GM23248 (cell line): ENCODE data around the gene MED15. TPM values are rescaled to one million over a fixed set of nuclear protein-coding genes. Genes with fewer than 3 reads are reported as not detected.

ENCODE experiments used
- DNase-seq: peaks from one replicate; pipeline ENCODE4 v3.0.0-alpha.2; 2015
- H2AFZ ChIP-seq: fragments of 200-600 bp; sonication (generic); 2 replicates; pipeline ENCODE4 v1.6.1; 2016; ENCODE audit warnings: antibody characterized with exemption
- H3F3A ChIP-seq: fragments of 200-600 bp; sonication (generic); 2 replicates; pipeline ENCODE4 v1.6.1; 2016; ENCODE audit warnings: mild to moderate bottlenecking, antibody characterized with exemption, mixed run types; ENCODE audit not compliant: insufficient read depth
- H3K27ac ChIP-seq: fragments of 200-600 bp; sonication (generic); 2 replicates; pipeline ENCODE4 v1.5.1; 2016; ENCODE audit warnings: mild to moderate bottlenecking
- H3K27me3 ChIP-seq: fragments of 200-600 bp; sonication (generic); replicated peaks from 2 replicates; pipeline ENCODE4 v1.6.1; 2016; ENCODE audit warnings: mild to moderate bottlenecking; ENCODE audit not compliant: insufficient read depth
- H3K36me3 ChIP-seq: fragments of 200-600 bp; sonication (generic); 2 replicates; pipeline ENCODE4 v1.6.1; 2016; ENCODE audit warnings: low read depth, mild to moderate bottlenecking
- H3K4me1 ChIP-seq: fragments of 200-600 bp; sonication (generic); 2 replicates; pipeline ENCODE4 v1.6.1; 2016; ENCODE audit warnings: mild to moderate bottlenecking; ENCODE audit not compliant: insufficient read depth
- H3K4me2 ChIP-seq: fragments of 200-600 bp; sonication (generic); one replicate; pipeline ENCODE4 v1.6.1; 2016; ENCODE audit warnings: mild to moderate bottlenecking; ENCODE audit not compliant: unreplicated experiment
- H3K4me3 ChIP-seq: fragments of 200-600 bp; sonication (generic); 2 replicates; pipeline ENCODE4 v1.5.1; 2016; ENCODE audit warnings: mild to moderate bottlenecking
- H3K79me2 ChIP-seq: fragments of 200-600 bp; sonication (generic); 2 replicates; pipeline ENCODE4 v1.6.1; 2016; ENCODE audit warnings: mild to moderate bottlenecking; ENCODE audit not compliant: insufficient read depth
- H3K9ac ChIP-seq: fragments of 200-600 bp; sonication (generic); 2 replicates; pipeline ENCODE4 v1.6.1; 2016; ENCODE audit warnings: mild to moderate bottlenecking
- H3K9me2 ChIP-seq: fragments of 200-600 bp; sonication (generic); 2 replicates; pipeline ENCODE4 v1.6.1; 2016; ENCODE audit warnings: mixed run types, mild to moderate bottlenecking, moderate library complexity; ENCODE audit not compliant: insufficient read depth
- H3K9me3 ChIP-seq: fragments of 200-600 bp; sonication (generic); one replicate; pipeline ENCODE4 v1.6.1; 2017; ENCODE audit warnings: low read depth
- H4K20me1 ChIP-seq: fragments of 200-600 bp; sonication (generic); 2 replicates; pipeline ENCODE4 v1.6.0; 2016; ENCODE audit not compliant: insufficient read depth
- EZH2 ChIP-seq: fragments of 200-600 bp; sonication (generic); IDR thresholded peaks from 2 replicates; pipeline ENCODE4 v1.6.1; 2018; ENCODE audit warnings: antibody characterized with exemption, mild to moderate bottlenecking; ENCODE audit not compliant: insufficient read depth, poor library complexity, severe bottlenecking
- EZH2phosphoT487 ChIP-seq: fragments of 200-600 bp; sonication (generic); IDR thresholded peaks from 2 replicates; pipeline ENCODE4 v1.6.1; 2018; ENCODE audit warnings: antibody characterized with exemption, moderate library complexity, mild to moderate bottlenecking, low read depth; ENCODE audit not compliant: insufficient read depth
- WGBS, 2 experiments: methylation state at CpG; one replicate each; pipeline ENCODE4 v1.1.6; 2015 to 2017; ENCODE audit warnings: low lambda C conversion rate in 2 of 2, low coverage in 1 of 2; ENCODE audit errors: missing lambda C conversion rate in 2 of 2; 5-methylcytosine and 5-hydroxymethylcytosine counted together
- in situ Hi-C: fragments of 300-500 bp; cut with MboI; formaldehyde crosslinking; loops from 2 replicates; pipeline ENCODE4 v1.15.0; 2020
- polyA plus RNA-seq: library from polyadenylated mRNA; unstranded; fragments of >200 nt; fragmentation: Nextera tagmentation; extraction: Ambion mirVana; gene quantifications from 2 replicates; pipeline ENCODE4 v1.2.1, GENCODE V29; 2016
- total RNA-seq: library from RNA; depleted of rRNA; stranded (reverse); fragments of >200 nt; shearing (Covaris generic); gene quantifications from 2 replicates; pipeline ENCODE4 v1.2.3, GENCODE V29; 2014

Gene MED15
- total and polyA plus RNA-seq, 2 experiments from 2014 or later: 40.2 to 69.7 TPM

DNA sequence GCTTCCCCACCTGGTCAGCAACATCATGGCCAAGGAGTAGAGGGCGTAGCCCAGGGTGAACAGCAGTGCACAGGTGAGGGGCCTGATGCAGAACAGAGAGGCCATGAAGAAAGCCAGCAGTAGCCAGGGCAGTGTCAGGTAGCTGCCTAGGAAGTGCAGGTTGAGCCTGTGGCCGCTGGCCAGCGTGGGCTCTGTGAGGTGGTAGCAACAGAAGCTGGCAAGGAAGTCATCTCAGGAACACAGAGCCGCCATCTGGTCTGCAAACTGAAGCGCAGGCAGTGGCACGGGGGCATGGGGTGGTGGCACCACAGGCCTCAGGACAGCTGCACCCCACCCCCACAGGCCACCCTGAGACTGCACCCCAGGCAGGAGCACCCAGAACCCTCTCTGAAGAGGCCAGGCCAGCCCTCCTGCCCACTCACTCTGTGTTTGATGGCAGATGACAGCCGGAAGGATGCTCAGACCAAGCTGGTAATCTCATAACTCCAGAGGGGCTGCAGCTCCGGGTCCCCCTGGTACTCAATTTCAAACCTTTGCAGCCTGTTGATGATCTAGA, 95.3 kb downstream of the MED15 start:
- Histone ChIP-seq H3K9me2 (no peaks in the 10 kb centered on the region), H3K27ac (no peak overlapping the region), H3K27me3 (0 out of 2 replicates have a peak, but pooled peaks cover 3% of the 10 kb centered on the region), H3K9me3 (no peaks in the 10 kb centered on the region), H4K20me1 (no peaks in the 10 kb centered on the region), H3K9ac (no peak overlapping the region), H3F3A (no peaks in the 10 kb centered on the region), H3K4me1 (no peaks in the 10 kb centered on the region), H2AFZ (no peak overlapping the region), H3K4me3 (no peak overlapping the region), H3K4me2 (no peak overlapping the region), H3K79me2 (no peaks in the 10 kb centered on the region), H3K36me3 (no peaks in the 10 kb centered on the region)
- WGBS, 2 experiments: 60 to 71% methylated on average over 8 of the region's 8 CpGs
- DNase-seq: no peak
- in situ Hi-C loops: no loop called here
- TF ChIP-seq EZH2: no peak
- TF ChIP-seq EZH2phosphoT487: no peak

DNA sequence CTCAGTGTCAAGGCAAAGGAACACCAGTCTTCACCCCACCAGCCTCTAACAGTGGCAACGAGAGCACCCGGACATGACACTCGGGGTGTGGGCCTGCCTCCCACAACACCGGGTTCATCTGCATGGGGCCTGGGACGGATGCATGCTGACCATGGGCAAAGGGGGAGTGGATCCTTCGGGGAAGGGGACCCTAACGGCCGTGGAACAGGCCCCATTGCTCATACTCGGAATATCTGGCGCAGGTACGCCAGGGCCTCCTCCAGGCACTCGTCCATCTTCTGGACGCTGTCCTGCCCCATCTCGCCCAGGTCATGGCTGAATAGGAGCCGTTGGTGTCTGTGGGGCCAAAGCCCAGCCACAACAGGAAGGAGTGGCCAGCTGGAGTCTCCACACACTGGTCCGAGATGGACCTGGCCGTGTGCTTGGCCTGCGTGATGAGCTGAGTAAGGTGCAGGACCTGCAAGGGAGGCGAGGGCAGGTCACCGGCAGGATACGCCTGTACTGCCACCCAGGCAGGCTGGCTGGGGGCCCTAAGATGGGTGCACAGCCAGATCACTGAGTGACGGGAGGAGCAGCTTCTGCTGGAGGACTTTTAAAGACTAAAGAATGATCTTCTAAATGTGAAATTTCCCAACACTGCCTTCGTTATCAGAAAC, 96.8 kb downstream of the MED15 start:
- H3F3A ChIP-seq: no peaks in the 10 kb centered on the region
- H3K27ac ChIP-seq: no peak overlapping the region
- no peak overlapping the region for H3K9ac ChIP-seq
- DNase-seq: no peak
- H2AFZ ChIP-seq: no peak overlapping the region
- no peaks in the 10 kb centered on the region for H4K20me1 ChIP-seq
- 65% methylated on average over 20 to 23 of the region's 23 CpGs for WGBS, 2 experiments
- H3K27me3 ChIP-seq: 0 out of 2 replicates have a peak, but pooled peaks cover 3% of the 10 kb centered on the region
- no peaks in the 10 kb centered on the region for H3K79me2 ChIP-seq
- no peaks in the 10 kb centered on the region for H3K36me3 ChIP-seq
- TF ChIP-seq EZH2phosphoT487 (no peak), EZH2 (no peak)
- H3K4me3 ChIP-seq: no peak overlapping the region
- in situ Hi-C loops: no loop called here
- H3K4me2 ChIP-seq: no peak overlapping the region
- no peaks in the 10 kb centered on the region for H3K4me1 ChIP-seq
- no peaks in the 10 kb centered on the region for H3K9me2 ChIP-seq
- no peaks in the 10 kb centered on the region for H3K9me3 ChIP-seq

DNA sequence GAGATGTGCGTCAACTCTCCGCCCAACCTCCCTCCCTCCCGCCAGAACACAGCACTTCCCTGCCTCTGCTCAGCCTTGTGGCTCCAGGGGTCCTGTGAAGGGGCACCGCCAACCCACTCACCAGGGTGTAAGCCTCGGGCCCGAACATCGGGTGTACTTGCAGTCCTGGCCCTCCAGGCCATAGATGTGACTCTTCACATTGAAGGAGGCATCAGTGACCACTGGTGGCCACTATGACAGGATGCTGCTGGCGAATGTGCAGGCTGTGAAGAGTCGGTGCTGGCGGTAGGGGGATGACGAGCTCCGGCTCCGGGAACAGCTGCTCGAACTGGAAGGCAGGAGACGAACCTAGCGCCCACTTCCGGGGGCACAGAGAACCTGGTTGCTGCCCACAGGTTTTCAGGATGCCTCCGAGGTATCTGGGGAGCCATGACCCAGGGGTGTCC, 97.4 kb downstream of the MED15 start:
- H3F3A ChIP-seq: no peaks in the 10 kb centered on the region
- no peaks in the 10 kb centered on the region for H3K79me2 ChIP-seq
- H3K36me3 ChIP-seq: no peaks in the 10 kb centered on the region
- 0 out of 2 replicates have a peak, but pooled peaks cover 3% of the 10 kb centered on the region for H3K27me3 ChIP-seq
- in situ Hi-C loops: no loop called here
- 68 to 76% methylated on average over 18 of the region's 18 CpGs for WGBS, 2 experiments
- TF ChIP-seq EZH2phosphoT487 (no peak), EZH2 (no peak)
- H3K4me2 ChIP-seq: no peak overlapping the region
- DNase-seq: no peak
- H3K9ac ChIP-seq: no peak overlapping the region
- no peak overlapping the region for H3K4me3 ChIP-seq
- H2AFZ ChIP-seq: no peak overlapping the region
- H3K9me3 ChIP-seq: no peaks in the 10 kb centered on the region
- no peaks in the 10 kb centered on the region for H3K9me2 ChIP-seq
- no peaks in the 10 kb centered on the region for H3K4me1 ChIP-seq
- H4K20me1 ChIP-seq: no peaks in the 10 kb centered on the region
- no peak overlapping the region for H3K27ac ChIP-seq

DNA sequence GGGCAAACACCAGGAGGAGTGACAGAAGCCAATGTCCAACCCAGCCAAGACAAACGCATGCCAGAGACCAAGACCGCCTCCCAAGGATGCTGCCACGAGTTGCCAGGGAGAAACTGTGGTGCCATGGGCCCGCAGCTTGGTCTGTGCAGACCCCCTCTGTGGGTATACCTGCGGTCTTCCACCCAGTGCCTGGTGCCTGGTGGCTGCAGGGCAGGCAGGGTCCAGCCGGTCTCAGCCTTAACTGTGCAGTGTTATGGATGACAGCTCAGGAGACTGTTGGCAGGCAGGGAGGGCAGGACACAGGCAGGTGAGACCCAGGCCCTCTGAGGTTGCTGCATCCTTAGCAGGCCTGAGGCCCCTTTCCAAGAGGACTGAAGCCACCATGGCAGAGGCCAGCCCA, 97.9 kb downstream of the MED15 start:
- Histone ChIP-seq H3K4me3 (no peak overlapping the region), H3K4me2 (no peak overlapping the region), H3K9ac (no peak overlapping the region), H3K27me3 (0 out of 2 replicates have a peak, but pooled peaks cover 3% of the 10 kb centered on the region), H3K4me1 (no peaks in the 10 kb centered on the region), H3K36me3 (no peaks in the 10 kb centered on the region), H4K20me1 (no peaks in the 10 kb centered on the region), H3K27ac (no peak overlapping the region), H3F3A (no peaks in the 10 kb centered on the region), H3K79me2 (no peaks in the 10 kb centered on the region), H2AFZ (no peak overlapping the region), H3K9me2 (no peaks in the 10 kb centered on the region), H3K9me3 (no peaks in the 10 kb centered on the region)
- in situ Hi-C loops: no loop called here
- WGBS, 2 experiments: 67 to 71% methylated on average over 6 of the region's 6 CpGs
- TF ChIP-seq EZH2 (no peak), EZH2phosphoT487 (no peak)
- DNase-seq: no peak
